Cardiac septum (tissue), 1 donor: Measurements from ENCODE around the gene BCDIN3D. TPM values are rescaled to one million over a fixed set of nuclear protein-coding genes. Genes with fewer than 3 reads are reported as not detected.
A peak's percentile ranks its signal among the peaks of the same experiment; 100 is the strongest.
"Not testable (repeated sequence)": the region's sequence is repeated elsewhere in the genome, so short reads cannot be mapped to it uniquely, and the experiment has no call there.

Experiments used
- DNase-seq: peaks from one replicate; pipeline ENCODE4 v3.0.0-alpha.2; 2020; ENCODE audit warnings: low spot score
- intact Hi-C: fragments of 100-400 bp; cut with DNase I; formaldehyde crosslinking; loops from one replicate; pipeline ENCODE4 v1.14.0; 2022
- total RNA-seq: library from RNA; stranded (reverse); fragmentation: NEBNext Ultra II Directional; extraction: Animal tissue kit (Norgen Biotek cat#: 25700); gene quantifications from one replicate; pipeline ENCODE4 v1.2.1, GENCODE V29; 2021
- donor health status: DM: no; HTN: no; CAD: no.

Gene BCDIN3D
- total RNA-seq, 1 donor from 2014 or later = 2.6 TPM

DNA sequence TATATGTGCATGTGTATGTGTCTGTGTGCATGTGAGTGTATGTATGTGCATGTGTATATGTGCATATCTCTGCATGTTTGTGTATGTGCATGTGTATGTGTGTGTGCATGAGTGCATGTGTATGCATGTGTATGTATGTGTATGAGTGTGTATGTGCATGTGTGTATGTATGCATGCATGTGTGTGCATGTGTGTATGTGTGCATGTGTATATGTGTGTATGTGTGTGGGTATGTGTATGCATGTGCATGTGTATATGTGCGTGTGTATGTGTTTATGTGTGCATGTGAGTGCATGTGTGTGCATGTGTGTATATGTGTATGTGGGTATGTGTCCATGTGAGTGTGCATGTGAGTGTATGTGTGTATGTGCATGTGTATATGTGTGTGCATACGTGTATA lies 36.2 kb upstream of the BCDIN3D start:
- intact Hi-C loops, DNase-seq: not testable (repeated sequence)

DNA sequence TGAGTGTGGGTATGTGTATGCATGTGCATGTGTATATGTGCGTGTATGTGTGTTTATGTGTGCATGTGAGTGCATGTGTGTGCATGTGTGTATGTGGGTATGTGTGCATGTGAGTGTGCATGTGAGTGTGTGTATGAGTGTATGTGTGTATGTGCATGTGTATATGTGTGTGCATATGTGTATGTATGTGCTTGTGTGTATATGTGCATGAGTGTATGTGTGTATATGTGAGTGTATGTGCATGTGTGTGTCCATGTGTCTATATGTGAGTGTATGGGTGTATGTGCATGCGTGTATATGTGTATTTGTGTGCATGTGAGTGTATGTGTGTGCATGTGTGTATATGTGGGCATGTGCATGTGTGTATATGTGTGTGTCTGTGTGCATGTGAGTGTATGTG lies 35.1 kb upstream of the BCDIN3D start:
- no peak for DNase-seq
- intact Hi-C loops = no loop called here

DNA sequence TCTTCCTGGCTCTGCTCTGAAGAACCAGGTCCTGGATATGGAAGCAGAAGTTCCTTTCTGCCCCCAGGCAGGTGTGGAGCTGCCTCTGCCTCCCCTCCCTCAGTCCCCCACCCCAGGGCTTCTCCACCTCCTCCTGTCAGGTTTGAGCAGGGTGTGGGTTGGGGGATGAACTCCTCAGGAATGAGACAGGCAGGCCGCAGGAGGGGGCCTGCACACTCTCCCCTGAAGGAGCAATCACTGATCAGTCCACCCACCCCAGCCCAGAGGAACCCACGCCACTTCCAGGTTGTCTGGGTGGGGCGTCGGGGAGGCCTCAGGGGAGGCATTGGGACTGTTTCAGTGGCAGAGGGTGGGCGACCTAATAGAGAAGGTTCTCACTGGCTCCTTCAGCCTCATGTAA lies 34.2 kb upstream of the BCDIN3D start:
- intact Hi-C loops = no loop called here
- DNase-seq = peak; percentile 70

DNA sequence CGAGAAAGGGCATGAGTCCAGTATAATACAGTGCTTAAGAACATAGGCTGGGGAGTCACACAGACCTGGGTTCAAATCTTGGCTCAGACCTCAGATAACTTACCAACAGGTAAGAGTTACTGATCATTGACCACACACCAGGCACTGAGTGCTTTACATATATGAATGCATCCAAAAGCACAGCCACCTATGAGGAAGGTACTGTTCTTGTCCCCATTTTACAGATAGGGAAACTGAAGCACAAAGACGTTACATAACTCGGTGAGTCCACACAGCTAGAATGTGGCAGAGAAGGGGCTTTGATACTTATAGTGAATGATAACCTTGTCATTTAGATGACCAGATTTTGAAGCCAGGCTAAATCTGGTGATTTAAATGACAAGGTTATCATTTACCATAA lies 33.2 kb upstream of the BCDIN3D start:
- peak; percentile 31 for DNase-seq
- intact Hi-C loops = no loop called here

DNA sequence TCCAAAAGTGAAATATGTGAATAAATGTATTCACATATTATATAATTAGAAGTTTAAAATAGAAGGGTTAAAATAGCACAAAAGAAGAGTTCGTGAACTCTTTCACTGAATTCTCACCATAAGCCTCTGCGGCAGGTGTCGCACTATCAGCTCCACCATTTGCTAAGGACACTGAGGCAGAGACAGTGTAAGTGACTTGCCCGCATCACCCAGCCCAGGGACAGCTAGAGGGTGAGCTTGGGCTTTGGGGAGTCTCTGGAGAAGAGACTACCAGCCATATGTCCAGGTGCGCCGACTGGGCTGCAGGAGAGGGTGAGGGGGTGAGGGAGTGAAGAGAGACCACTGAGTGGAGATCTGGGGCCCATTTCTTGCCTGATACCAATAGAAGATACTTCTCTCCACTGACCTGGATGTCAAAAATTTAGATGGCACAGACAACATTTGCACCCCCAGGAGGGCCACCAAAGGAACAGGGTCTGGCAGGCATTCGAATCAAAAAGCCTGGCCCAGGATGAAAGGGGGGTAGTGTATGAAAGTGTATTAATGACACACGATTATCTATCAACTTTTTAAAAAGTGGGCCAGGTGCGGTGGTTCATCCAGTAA lies 32.3 kb upstream of the BCDIN3D start:
- intact Hi-C loops = no loop called here
- DNase-seq = peak; percentile 54

DNA sequence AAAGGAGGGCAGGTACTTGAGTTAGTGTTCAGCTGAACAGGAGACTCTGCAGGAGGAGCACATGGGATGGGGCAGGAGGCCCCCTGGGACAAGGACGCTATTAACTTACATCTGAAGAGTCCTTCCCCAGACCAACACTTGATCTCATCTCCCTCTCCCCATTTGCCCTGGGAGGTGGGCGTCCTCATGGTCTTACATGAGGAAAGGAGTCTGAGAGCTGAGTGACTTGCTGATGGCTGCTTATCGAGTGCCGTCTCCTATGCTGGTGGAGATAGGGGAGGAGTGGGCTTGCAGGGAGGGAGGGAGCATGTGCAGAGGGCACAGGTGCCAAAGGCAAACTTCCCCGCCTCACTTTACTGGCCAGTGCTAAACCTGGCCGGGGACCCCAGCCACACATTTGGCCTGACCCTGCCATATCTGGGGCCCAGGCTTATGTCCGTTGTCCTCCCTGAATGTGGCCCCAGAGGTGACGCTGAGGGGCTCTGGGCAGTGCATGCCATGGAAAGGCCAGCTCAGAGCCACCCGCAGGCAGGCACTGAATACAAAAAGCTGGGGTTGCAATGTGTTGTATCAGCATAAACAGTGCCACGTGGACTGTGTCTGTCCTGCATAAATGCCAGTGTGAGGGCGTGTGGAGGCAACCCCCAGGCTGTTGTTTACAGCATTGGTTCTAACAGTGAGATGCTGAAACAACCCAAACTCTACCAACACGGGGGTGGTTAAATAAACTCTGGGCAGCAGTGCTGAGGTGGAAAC lies 31.4 kb upstream of the BCDIN3D start:
- intact Hi-C loops = no loop called here
- DNase-seq = peak; percentile 49

DNA sequence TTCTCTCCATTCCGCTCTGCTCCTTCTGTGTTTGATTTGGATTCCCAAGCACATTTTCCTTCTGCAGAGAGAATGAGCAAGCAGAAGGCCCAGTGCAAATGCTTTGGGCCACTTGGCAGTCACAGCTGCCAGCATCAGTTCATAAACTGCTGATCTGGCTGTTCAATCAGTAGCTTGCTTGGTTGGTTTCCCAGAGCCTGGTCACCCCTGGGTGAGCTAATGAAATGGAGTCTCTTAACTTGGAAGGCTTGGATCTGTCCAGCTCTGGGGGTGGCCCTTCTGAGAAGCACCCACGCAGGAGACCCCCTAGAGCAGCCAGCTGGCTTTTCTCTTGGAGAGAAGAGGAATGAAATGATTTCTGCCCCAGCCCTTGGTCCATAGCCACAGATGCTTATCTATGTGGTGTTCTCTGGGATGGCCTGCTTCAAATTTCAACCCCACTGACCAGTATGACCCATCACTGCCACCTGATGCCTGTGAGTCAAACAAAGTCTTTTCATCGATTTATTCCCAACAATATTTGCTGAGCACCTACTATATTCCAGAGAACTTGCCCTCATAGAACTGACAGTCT lies 30.5 kb upstream of the BCDIN3D start:
- intact Hi-C loops = no loop called here
- DNase-seq = no peak

DNA sequence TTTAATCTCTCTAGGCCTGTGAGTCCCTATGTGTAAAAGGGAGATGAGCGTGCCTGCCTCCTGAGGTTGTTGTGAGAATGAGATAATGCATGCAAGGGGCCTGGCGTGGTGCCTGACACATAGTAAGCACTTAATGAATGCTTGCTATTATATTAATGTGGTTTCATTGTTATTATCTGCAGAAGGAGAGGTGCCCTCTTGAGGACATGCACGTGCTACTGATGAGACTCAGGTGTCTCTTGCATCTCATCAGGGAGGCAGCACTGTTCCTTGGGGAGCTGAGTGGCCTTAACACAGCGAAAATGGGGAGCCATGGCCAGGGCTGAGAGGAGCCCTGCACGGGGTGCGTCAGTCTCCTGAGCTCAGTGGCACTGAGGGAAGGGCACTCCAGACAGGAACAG lies 29.9 kb upstream of the BCDIN3D start:
- DNase-seq = peak; percentile 53
- intact Hi-C loops = no loop called here

DNA sequence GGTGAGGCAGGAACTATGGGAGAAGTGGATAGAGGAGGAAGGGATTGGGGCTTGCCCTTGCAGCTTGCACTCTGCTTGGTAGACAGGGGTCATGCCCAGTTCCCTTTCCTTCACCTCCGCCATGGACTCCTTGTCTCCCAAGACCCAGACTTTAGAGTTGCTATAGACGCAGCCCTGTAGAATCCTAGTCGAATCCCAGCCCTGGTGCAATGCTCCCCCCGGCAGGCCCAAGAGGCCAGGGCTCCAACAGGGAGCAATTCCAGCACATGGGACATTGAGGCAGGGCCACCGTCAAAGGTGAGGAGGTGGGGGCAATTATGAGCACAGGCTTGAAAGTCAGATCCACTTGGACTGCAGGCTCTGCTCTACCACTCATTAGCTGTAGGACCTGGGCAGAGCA lies 29.5 kb upstream of the BCDIN3D start:
- intact Hi-C loops = no loop called here
- DNase-seq = peak; percentile 41

DNA sequence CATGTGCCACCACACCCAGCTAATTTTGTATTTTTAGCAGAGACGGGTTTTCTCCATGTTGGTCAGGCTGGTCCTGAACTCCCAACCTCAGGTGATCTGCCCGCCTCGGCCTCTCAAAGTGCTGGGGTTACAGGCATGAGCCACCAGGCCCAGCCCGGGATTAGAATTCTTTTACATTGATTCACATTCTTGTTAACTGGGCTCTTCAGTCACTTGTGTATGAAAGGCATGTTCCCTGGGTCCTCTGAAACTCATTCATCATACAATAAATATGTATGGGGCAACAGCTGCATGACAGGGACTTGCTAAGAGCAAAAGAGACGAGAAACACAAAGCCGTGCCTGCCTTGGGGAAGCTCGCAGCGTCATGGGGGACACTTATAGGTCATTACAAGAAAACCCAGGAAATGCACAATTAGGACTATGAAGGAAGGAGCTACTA lies 28.9 kb upstream of the BCDIN3D start:
- DNase-seq = peak; percentile 51

DNA sequence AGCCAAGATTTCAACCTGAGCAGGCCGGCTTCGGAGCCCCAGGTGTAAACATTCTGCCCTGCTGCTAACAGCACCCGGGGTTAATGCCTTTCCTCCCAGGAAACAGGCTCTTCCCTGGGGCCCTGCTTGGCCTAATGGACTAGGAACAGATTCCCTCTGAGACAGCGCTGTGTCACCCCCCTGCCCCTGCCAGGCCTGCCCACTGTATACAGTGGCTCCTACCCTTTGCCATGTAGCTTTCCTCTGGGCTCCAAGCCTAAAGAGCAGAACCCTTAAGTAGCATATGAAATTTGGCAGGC lies 28.3 kb upstream of the BCDIN3D start:
- intact Hi-C loops = no loop called here
- peak; percentile 29 for DNase-seq

More for the DNA sequence above, 28.9 kb upstream of the BCDIN3D start:
- intact Hi-C loops = not testable (repeated sequence)

DNA sequence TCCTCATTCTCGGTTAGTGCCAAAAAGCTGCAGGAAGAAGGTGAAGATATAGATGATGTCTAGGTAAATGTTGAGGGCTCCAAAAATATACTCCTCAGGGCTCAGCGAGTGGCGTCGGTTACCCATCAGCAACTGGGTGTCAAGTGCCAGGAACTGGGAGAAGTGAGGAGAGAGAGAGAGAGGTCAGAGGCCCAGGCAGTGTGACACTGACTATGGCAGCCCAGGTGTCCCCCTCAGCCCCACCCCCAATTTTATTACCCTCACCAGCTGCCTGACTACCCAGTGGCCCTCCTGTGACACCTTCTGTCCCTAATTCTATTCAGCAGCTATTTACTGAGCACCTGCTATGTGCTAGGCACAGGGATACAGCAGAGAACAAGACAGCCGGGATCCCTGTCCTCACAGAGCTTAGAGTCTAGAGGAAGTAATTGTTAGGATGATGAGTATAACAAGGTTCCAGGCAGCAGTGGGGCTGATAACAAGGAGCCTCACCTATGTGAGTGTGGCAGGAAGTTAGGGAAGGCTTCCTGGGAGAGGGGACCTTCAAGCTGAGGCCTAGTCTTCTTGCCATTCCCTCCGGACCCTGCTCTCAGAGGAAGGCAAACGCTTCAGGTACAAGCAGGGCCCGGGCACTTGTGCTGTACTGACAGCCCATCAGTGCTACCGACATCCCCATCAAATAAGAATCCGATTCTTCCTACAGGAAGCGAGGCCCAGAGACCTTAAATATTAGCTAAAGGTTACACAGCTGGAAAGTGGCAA lies 27.8 kb upstream of the BCDIN3D start:
- intact Hi-C loops = no loop called here
- DNase-seq = peak; percentile 43

DNA sequence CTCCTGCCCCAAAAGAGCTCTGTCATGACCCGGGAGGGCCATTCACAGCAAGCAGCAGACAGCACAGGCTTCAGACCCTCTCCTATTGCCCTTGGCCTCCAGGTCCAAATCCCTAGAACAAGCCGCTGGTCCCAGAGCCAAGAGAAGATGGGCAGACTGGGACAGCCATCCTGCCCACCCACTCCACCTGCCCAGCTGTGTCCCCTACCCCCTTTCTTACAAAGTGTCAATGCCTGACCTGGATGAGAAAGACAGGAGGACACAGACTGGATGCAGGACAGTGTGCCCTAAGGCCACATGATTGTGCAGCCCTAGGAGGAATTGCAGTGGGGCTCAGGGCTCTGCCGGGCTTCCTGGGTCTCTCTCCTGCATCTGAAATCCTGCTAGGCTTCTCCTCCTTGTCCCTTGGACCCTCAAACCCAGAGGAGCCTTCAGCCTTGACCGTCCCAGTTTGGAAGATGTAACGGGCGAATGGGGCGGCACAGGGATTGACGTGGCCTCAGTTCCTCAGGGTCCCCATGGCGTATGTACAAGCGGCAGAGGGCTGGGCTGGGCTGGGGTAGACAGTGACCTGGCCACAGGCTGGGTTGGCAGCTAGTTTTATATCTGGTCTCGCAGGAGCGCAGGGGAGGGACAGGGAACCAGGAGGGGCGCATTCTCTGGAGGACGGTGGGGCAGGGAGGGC lies 27.1 kb upstream of the BCDIN3D start:
- intact Hi-C loops = loop anchor here (2.0 to 5.0 kb wide), 3 partner anchors 77 to 187 kb away; partner anchors contain the start of gene ASIC1
- DNase-seq = peak; percentile 53

DNA sequence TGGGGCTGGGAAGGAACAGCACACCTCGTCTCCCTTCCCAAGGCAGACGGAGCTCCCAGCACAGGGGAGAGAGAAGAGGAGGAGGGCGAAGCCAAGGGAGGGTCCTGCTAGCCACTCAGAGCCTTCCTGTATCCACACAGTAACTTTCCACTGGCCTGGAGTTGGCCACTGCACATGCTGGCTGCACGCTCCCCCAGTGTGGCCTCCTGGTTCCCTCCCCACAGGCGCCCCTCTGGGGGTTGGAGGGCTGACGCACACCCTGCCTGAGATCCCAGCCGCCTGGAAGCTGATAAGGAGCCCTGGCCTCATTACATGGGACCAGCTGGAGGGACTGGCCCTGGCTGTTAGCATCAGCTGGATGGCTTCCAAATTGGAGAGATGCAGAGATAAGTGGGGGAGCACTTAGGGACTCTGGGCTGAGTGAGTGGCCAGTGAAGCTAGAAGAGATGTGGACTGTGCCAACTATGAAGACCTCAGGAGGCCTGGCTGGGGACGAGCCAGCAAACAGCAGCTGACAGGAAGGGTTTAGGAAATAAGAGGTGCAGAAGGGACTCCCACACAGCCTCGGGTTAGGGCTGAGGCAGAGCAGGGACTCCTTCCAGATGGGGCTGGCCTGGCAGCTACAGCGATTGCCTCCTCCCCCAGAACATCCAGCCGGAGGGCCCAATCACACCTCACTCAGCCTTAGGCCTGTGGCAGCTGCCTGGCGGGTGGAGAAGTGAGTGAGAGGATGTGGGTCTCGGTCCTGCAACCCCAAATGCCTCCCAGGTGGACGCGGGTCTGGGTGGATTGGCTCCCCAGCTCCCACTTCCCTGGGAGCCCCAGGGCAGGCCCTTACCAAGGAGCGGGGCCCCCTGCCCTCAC lies 26.3 kb upstream of the BCDIN3D start:
- peak; percentile 89 for DNase-seq
- intact Hi-C loops = loop anchor here (2.0 to 5.0 kb wide), 3 partner anchors 78 to 188 kb away; partner anchors contain the start of gene ASIC1

DNA sequence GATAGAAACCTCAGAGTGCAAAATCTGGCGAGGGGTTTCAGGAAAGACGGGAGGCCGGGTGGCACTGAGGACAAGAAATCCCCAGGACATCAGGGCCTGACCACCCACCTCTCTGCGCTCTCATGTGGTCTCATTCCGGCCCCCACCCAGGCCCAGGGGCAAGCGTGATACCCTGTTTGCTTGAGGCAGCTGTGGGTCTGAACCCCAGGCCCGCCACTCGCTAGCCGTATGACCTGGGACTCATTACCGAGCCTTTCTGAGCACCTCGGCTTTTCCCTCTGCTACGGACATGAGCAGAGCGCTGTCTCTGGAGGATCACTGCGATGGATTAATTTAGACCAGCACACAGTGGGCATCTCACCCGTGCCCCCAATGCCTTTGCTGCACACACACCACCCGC lies 25.5 kb upstream of the BCDIN3D start:
- intact Hi-C loops = loop anchor here (2.0 to 5.0 kb wide), 3 partner anchors 79 to 189 kb away; partner anchors contain the start of gene ASIC1
- DNase-seq = peak; percentile 64

DNA sequence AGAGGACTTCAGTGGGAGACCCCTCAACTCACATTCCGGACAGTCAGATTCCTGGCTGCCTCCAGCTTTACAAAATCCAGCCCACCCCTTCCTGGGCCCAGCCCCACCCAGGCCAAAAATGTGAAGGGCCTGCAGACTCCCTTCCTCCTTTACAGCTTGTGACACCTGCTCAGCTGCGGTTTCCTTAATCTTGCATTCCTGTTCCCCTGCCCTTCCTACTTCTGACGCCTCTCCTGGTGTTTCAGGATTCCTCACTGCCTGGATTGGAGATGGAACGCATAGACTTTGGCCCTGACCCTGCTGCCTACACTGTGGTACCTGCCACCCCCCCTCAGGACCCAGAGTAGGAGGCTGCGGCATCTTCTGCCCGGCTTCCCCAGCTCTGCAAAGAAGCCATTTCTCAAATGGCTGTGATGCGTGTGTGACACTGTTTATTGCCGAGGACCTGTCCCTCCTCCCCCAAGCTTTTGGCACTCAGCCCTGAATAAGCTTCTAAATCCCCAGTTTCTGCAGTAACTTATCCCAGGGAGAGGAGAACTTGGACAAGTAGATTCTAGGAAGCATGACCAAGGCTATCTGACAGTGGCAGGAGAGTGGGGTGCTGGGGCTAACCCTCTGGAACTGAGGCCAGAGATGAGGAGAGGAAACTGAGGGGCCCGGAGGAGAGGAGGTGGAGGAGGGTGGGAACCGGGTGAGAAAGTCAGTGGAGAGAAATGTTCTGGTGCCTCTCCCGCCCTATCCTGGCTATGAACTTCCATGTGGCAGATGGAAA lies 24.9 kb upstream of the BCDIN3D start:
- intact Hi-C loops = loop anchor here (2.0 to 5.0 kb wide), 3 partner anchors 80 to 190 kb away; partner anchors contain the start of gene ASIC1
- DNase-seq = peak; percentile 26

DNA sequence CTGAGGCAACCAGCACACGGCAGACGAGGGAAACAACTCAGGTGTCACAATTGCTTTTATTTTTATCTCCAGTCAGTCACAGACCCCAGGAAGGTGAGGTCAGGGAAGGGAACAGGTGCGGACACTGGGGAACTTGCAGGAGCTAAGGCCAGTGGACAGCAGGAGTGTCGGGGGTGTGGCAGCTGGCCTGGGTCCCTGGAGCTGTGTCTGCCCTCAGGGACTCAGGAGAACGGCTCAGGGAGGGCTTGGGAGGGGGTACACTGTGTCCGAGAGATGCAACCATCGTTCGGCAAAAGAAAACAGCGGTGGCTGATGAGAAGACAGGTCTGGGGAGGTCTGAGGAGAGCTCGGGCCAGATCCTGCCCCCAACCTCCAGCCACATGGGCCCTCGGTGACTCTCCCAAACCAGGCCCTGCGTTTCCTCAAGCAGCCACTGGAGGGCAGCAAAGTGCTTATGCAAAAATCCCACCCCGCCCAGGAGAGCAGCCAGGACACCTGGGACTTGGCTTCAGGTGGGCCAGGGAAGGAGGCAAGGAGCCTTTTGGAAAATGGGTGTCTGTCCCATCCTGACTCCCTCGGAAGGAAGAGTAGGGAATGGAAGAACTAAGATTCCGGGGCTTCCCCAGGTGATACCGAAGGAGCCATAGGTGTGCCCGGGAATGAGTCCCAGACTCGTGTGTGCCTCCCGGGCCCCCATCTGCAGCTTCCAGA lies 24.1 kb upstream of the BCDIN3D start:
- intact Hi-C loops = loop anchor here (5.0 kb wide), 2 partner anchors 80 to 190 kb away; partner anchors contain the start of gene ASIC1

More for the DNA sequence above, 24.1 kb upstream of the BCDIN3D start:
- peak; percentile 88 for DNase-seq
